Measurements from ENCODE around the gene KDSR. TPM values are rescaled to one million over a fixed set of nuclear protein-coding genes. Genes with fewer than 3 reads are reported as not detected.

Gene KDSR
- total RNA-seq, 1 experiment from 2014 or later: 29.8 TPM

DNA sequence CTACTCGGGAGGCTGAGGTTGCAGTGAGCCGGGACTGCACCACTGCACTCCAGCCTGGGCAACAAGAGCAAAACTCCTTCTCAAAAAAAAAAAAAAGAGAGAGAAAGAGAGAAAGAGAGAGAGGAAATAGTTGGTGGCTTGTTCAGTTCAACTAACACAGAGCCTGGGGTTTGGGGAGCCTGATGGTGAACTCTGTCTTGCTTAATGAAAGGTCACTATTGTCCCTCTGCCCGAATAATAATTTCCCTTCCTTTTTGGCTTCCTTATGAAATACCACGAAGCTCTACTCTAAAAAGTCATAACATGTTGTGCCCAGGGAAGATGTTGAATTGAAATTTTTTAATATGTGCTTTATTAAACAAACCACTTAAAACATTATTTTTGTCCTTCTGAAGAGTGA lies 64.8 kb downstream of the KDSR start:
- CTCF ChIA-PET: no interaction called here
- no TSS peak for BruUV-seq (replicated peaks)
- DNase-seq (ENCODE audit: low read depth, low spot score) (no peak), ATAC-seq (no peak)
- TF ChIP-seq POLR2AphosphoS5 (IDR thresholded peaks at IDR 0.05; ENCODE audit: low read depth, low read length) (no peak), TCF7L2 (IDR thresholded peaks at IDR 0.05; ENCODE audit: low read depth, low read length) (no peak), SIN3A (IDR thresholded peaks at IDR 0.05; ENCODE audit: borderline replicate concordance, insufficient read depth, low read depth, low read length) (no peak)
- Histone ChIP-seq H3K36me3 (ENCODE audit: control insufficient read depth, insufficient read depth, low read length) (no peaks in the 10 kb centered on the region), H3K4me1 (ENCODE audit: control insufficient read depth, insufficient read depth, low read length) (no peaks in the 10 kb centered on the region), H3K27me3 (ENCODE audit: control insufficient read depth, insufficient read depth, low read length) (no peaks in the 10 kb centered on the region), H3K27ac (ENCODE audit: low read length) (no peak overlapping the region), H3K9me3 (ENCODE audit: control insufficient read depth, insufficient read depth, low read depth, low read length) (no peaks in the 10 kb centered on the region), H3K4me3 (ENCODE audit: low read depth in 2 of 2, low read length in 2 of 2) (no peak overlapping the region)
- POLR2A ChIA-PET: no interaction called here
- intact Hi-C loops (cut with micrococcal nuclease; ENCODE audit: unreplicated experiment) (no loop called here), in situ Hi-C loops (cut with HindIII; ENCODE audit: low pct_unique_long_range_greater_than_20kb, low sequenced_read_pairs) (no loop called here)

DNA sequence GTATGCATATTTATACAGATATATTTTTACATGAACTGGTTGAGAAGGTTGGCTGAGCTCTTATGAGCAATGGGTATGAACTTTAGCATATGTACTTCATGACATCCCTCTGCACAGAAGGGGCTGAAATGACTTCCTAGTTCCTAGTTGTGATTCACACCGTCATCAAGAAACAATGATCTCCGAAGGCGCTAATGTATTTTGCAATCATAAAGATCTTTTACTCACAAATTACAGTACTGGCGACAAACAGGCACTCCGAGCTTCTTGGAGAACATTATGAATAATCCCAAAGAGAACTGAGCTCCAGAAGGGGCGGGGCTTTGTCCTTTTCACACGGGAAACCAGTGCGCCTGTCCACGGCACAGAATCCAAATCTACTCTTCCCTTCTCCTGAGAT lies 65.6 kb downstream of the KDSR start:
- ChIA-PET POLR2A (no interaction called here), CTCF (no interaction called here)
- ATAC-seq: no peak
- H3K9me3 ChIP-seq (ENCODE audit: control insufficient read depth, insufficient read depth, low read depth, low read length): no peaks in the 10 kb centered on the region
- H3K4me3 ChIP-seq (ENCODE audit: low read depth in 2 of 2, low read length in 2 of 2): no peak overlapping the region
- BruUV-seq (replicated peaks): no TSS peak
- TF ChIP-seq POLR2AphosphoS5 (IDR thresholded peaks at IDR 0.05; ENCODE audit: low read depth, low read length) (no peak), SIN3A (IDR thresholded peaks at IDR 0.05; ENCODE audit: borderline replicate concordance, insufficient read depth, low read depth, low read length) (no peak), TCF7L2 (IDR thresholded peaks at IDR 0.05; ENCODE audit: low read depth, low read length) (no peak)
- TF ChIP-seq, protein P1, sequence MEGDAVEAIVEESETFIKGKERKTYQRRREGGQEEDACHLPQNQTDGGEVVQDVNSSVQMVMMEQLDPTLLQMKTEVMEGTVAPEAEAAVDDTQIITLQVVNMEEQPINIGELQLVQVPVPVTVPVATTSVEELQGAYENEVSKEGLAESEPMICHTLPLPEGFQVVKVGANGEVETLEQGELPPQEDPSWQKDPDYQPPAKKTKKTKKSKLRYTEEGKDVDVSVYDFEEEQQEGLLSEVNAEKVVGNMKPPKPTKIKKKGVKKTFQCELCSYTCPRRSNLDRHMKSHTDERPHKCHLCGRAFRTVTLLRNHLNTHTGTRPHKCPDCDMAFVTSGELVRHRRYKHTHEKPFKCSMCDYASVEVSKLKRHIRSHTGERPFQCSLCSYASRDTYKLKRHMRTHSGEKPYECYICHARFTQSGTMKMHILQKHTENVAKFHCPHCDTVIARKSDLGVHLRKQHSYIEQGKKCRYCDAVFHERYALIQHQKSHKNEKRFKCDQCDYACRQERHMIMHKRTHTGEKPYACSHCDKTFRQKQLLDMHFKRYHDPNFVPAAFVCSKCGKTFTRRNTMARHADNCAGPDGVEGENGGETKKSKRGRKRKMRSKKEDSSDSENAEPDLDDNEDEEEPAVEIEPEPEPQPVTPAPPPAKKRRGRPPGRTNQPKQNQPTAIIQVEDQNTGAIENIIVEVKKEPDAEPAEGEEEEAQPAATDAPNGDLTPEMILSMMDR (IDR thresholded peaks at IDR 0.05): no peak
- TF ChIP-seq, protein P2, sequence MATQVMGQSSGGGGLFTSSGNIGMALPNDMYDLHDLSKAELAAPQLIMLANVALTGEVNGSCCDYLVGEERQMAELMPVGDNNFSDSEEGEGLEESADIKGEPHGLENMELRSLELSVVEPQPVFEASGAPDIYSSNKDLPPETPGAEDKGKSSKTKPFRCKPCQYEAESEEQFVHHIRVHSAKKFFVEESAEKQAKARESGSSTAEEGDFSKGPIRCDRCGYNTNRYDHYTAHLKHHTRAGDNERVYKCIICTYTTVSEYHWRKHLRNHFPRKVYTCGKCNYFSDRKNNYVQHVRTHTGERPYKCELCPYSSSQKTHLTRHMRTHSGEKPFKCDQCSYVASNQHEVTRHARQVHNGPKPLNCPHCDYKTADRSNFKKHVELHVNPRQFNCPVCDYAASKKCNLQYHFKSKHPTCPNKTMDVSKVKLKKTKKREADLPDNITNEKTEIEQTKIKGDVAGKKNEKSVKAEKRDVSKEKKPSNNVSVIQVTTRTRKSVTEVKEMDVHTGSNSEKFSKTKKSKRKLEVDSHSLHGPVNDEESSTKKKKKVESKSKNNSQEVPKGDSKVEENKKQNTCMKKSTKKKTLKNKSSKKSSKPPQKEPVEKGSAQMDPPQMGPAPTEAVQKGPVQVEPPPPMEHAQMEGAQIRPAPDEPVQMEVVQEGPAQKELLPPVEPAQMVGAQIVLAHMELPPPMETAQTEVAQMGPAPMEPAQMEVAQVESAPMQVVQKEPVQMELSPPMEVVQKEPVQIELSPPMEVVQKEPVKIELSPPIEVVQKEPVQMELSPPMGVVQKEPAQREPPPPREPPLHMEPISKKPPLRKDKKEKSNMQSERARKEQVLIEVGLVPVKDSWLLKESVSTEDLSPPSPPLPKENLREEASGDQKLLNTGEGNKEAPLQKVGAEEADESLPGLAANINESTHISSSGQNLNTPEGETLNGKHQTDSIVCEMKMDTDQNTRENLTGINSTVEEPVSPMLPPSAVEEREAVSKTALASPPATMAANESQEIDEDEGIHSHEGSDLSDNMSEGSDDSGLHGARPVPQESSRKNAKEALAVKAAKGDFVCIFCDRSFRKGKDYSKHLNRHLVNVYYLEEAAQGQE (IDR thresholded peaks at IDR 0.05; ENCODE audit: insufficient read depth in 1 of 2, low read depth in 2 of 2, low read length in 1 of 2): no peak
- intact Hi-C loops (cut with micrococcal nuclease; ENCODE audit: unreplicated experiment) (no loop called here), in situ Hi-C loops (cut with HindIII; ENCODE audit: low pct_unique_long_range_greater_than_20kb, low sequenced_read_pairs) (no loop called here)
- H3K36me3 ChIP-seq (ENCODE audit: control insufficient read depth, insufficient read depth, low read length): no peaks in the 10 kb centered on the region
- no peak for DNase-seq (ENCODE audit: low read depth, low spot score)
- no peaks in the 10 kb centered on the region for H3K4me1 ChIP-seq (ENCODE audit: control insufficient read depth, insufficient read depth, low read length)
- no peak overlapping the region for H3K27ac ChIP-seq (ENCODE audit: low read length)
- no peaks in the 10 kb centered on the region for H3K27me3 ChIP-seq (ENCODE audit: control insufficient read depth, insufficient read depth, low read length)

DNA sequence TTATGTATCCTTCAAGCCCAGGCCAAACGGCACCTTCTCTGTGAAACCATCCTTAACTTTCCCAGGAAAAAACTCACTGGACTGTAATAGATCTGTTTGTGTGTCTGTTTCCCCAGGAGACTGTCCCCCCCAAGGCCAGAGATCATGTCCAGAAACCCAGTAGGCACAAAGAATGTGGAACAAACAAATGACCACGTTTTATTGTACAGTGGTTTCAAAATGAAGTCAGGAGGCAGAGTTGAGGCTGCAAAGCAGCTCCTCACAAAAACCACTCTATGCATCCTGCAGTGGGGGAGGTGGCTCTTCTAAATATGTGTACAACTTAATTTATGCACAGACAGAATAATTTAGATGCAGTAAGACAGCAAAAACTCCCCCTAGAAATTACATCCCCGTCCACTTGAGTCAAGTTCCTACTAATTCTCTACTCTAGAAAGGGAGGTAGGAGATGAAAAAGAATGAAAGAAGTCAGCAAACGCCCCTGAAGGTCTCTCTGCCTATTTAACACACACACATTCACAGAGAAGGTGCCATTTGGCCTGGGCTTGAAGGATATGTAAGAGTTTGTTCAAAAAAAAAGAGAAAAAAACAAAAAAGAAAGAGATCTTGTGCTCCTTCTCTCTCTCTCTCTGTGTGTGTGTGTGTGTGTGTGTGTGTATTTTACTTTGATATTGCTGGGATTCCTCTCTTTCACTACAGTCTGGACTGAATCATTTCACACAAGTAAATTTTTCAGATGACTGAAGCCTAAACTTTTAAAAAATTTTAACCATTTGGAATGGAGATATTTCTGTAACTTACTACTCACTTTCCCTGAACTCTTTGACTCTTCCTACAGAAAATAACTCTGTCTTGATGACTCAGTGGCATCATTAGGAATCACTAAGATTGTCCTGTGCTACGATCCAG lies 66.9 kb downstream of the KDSR start:
- BruUV-seq (replicated peaks): no TSS peak
- intact Hi-C loops (cut with micrococcal nuclease; ENCODE audit: unreplicated experiment): no loop called here
- POLR2A ChIA-PET: no interaction called here
- CTCF ChIA-PET: no interaction called here
- Histone ChIP-seq H3K4me3 (ENCODE audit: low read depth in 2 of 2, low read length in 2 of 2) (no peak overlapping the region), H3K27me3 (ENCODE audit: control insufficient read depth, insufficient read depth, low read length) (no peaks in the 10 kb centered on the region), H3K27ac (ENCODE audit: low read length) (no peak overlapping the region), H3K4me1 (ENCODE audit: control insufficient read depth, insufficient read depth, low read length) (no peaks in the 10 kb centered on the region), H3K9me3 (ENCODE audit: control insufficient read depth, insufficient read depth, low read depth, low read length) (no peaks in the 10 kb centered on the region), H3K36me3 (ENCODE audit: control insufficient read depth, insufficient read depth, low read length) (no peaks in the 10 kb centered on the region)
- DNase-seq (ENCODE audit: low read depth, low spot score) (no peak), ATAC-seq (no peak)
- TF ChIP-seq, protein P2 (IDR thresholded peaks at IDR 0.05; ENCODE audit: insufficient read depth in 1 of 2, low read depth in 2 of 2, low read length in 1 of 2): no peak
- TF ChIP-seq POLR2AphosphoS5 (IDR thresholded peaks at IDR 0.05; ENCODE audit: low read depth, low read length) (no peak), SIN3A (IDR thresholded peaks at IDR 0.05; ENCODE audit: borderline replicate concordance, insufficient read depth, low read depth, low read length) (no peak), TCF7L2 (IDR thresholded peaks at IDR 0.05; ENCODE audit: low read depth, low read length) (no peak)
- TF ChIP-seq, protein P1 (IDR thresholded peaks at IDR 0.05): no peak
- in situ Hi-C loops (cut with HindIII; ENCODE audit: low pct_unique_long_range_greater_than_20kb, low sequenced_read_pairs): no loop called here
